HG03342 (cell line): ENCODE measurements around the gene HEXIM1.
A peak's percentile ranks its signal among the peaks of the same experiment; 100 is the strongest.

Experiments
- ATAC-seq: cut with Tn5 transposase; IDR thresholded peaks from one replicate; pipeline ENCODE4 v1.9.1; 2021; ENCODE audit warnings: mild to moderate bottlenecking, moderate library complexity; ENCODE audit not compliant: unreplicated experiment

The HEXIM1 gene

GRCh38 chr17:45168991-45169752, 20.9 kb downstream of the HEXIM1 start:
- ATAC-seq, result no peak

DNA sequence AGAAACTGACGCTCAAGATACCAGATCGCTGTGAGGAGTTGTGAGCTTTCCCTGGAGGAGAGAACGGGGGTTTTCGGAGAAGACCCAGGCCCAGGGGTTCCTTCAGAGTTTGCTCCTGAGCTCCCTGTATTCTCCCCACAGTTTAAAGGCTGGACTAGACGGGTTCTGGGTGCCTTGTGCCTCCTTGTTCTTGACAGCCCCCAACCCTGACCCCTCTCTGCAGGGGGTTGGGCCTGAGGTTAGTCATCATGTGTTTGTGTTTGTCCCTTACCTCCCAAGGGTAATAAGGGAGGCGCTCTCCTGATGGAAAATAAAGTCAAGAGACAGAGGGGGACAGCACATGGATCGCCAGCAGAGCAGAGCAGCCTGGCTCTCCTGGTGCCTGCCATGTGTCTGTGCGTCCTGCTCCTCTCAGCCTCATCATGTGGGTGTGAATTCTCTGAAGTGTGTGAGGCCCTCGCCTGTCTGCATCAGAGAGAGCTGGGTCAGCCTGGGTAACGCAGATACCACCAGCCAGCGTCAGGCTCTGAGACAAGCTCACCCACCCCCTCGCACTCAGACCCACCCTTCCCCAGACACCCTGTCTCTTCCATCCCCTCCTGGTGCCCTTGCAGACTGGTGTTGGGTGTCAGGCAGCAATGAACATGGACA, 22.1 kb downstream of the HEXIM1 start:
- ATAC-seq, result no peak

DNA sequence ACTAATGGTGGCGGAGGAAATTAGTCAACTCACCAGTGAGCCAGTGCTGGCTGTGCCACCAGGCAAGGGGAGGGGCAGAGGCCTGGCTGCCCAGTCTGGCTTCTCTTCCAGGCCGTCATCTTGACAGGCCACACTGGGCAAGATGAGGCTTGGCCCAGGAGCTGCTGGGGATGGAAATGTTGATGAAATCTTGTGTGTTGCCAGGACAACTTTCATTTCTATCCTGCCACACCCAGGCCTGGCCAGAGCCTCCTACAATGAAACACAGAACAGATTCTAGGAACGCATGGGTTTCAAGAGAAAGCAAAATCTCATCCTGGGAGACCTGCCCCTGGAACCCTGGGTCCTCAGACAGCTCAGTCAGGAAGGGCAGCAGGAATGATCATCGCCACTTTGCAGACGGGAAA, 22.7 kb downstream of the HEXIM1 start:
- no peak for ATAC-seq

GRCh38 chr17:45171338-45172231, 23.3 kb downstream of the HEXIM1 start:
- ATAC-seq, result no peak

DNA sequence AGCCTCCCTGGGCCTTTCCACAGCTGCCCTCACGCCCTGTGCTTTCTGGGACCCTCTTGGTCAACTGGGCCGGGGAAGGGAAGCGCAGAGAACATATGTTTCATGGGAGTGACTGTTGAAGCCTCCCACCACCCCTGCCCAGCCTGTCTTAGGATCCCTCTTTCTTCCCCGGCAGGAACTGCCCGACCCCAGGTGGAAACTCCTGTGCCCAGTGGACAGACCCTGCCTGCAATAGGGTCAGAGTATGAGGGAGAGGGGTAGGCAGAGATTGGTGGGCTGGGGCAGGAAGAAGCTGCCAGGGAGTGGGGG, 23.9 kb downstream of the HEXIM1 start:
- ATAC-seq, result no peak

- no peak for ATAC-seq
Observed at GRCh38 chr17:45172541-45173286, 24.4 kb downstream of the HEXIM1 start.

GRCh38 chr17:45175759-45176115, 27.5 kb downstream of the HEXIM1 start:
- ATAC-seq, result no peak

DNA sequence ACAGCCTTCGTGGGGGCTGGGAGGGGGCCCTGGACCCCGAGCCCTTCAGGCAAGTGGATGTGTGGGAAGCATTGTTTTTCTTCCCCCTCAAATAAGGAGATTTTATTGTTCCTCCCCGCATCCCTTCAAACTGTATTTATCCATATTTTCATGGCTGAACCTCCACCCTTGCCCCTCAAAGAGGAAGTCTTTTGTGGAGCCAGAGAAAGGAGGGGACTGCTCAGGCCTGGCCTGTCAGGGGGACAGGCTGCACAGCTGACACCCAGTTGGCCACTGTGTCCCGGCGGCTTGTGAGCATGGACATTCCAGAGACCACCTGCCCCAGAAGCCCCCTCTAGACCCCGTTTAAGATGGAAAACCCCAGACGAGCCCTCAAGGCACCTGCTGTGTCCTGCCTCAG, 29.3 kb downstream of the HEXIM1 start:
- ATAC-seq, result no peak

DNA sequence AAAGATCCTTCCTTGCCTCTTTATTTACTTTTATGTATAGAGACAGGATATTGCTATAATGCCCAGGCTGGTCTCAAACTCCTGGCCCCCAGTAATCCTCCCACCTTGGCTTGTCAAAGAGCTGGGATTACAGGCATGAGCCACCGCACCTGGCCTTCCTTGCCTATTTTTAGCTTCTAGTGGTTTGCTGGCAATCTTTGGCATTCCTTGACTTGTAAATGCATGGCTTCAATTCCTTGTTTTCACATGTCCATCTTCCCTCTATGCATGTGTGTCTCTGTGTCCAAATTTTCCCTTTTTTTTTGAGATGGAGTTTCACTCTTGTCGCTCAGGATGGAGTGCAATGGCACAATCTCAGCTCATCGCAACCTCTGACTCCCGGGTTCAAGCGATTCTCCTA, 35.9 kb downstream of the HEXIM1 start:
- no peak for ATAC-seq

DNA sequence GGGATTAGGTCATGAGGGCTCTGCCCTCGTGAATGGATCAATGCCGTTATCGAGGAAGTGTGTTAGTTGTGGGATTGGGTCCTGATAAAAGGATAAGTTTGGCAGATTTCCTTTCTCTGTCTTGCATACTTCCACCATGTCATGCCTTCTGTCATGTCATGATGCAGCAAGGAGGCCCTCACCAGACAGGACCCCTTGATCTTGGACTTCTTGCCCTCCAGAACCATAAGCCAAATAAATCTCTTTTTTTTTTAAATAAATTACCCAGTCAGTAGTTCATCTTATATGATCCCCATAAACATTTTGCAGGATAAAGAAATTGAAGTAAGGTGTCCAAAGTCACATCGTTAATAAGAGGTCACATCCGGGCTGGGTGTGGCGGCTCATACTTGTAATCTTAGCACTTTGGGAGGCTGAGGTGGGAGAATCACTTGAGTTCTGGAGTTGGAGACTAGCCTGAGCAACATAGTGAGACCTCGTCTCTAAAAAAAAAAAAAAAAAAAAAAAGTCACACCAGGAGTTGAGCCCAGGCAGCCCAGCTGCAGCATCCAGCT, 38.6 kb downstream of the HEXIM1 start:
- ATAC-seq, result no peak

GRCh38 chr17:45189009-45189408, 40.7 kb downstream of the HEXIM1 start:
- ATAC-seq, result no peak

DNA sequence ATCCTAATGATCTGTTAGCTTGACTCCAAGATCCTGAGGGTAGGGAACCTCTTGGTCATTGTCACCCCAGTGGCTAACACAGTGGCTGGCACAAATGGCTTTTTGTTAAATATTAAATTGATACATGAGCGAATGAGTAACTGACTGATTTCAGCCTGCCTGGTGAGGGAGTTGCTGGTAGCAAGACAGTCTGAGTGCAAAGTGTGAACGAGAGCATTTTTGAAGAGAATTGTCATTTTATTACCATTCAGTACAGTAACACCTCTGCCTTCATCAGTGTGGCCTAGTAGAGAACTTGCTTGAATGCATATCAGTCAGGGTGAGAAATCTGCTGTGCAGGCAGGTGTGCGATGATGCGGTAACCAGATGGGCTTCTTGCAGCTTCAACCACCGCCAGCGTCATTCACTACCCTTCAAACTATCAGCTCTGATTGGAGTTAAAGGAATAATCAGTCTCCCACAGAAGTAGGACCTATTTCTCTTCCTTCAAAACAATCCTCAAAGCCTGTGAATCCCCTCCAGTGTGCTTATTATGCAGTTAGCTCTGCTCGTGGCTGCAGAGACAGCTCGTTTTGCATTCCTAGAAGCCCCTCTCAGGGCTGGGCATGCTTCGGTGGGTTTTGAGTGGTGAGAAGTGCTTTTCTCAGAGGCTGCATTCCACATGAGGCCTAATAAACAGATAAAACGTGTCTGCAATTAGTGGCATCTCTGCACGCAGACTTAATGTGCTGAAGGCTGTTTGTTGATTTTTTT, 42.4 kb downstream of the HEXIM1 start:
- no peak for ATAC-seq

DNA sequence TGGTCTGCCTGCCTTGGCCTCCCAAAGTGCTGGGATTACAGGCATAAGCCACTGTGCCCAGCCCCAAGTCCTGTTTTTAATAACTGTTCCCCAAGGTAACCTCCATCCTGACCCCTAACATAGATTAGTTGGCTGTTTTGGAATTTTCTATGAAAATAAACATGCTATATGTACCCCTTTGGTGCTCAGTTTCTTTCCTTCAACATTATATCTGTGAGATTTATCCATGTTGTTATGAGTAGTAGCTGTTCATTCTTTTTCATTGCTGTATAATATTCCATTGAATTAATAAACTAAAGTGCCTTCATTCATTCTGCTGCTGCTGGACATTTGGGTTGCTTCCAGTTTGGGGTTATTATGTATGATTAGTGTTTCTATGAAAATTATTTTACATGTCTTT, 47.1 kb downstream of the HEXIM1 start:
- no peak for ATAC-seq

GRCh38 chr17:45197108-45197507, 48.8 kb downstream of the HEXIM1 start:
- ATAC-seq, result no peak

GRCh38 chr17:45197555-45198334, 49.5 kb downstream of the HEXIM1 start:
- peak; percentile 82 for ATAC-seq

- ATAC-seq, result no peak
Observed at GRCh38 chr17:45200701-45201100, 52.4 kb downstream of the HEXIM1 start.

DNA sequence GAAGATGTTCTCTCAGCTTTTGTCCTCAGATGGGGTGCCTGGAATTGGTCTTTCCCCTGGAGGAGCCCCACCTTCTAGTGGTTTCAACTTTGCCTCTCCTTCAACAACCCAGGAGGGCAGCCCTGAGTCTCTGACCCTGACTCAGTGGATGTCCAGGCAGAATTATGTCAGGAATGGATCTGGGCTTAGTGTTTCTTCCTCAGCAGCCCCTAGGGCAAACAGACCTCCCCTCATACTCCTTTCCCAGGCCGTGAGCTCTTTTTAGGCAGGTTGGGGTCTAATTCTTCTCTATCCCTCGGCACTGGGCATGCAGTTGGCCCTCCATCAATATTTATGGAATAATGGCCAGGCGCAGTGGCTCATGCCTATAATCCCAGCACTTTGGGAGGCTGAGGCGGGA, 53.2 kb downstream of the HEXIM1 start:
- no peak for ATAC-seq
